Choroid plexus epithelial cell (primary cell): Measurements from ENCODE around the gene MRC2.

Experiments used
- DNase-seq: peaks from one replicate; pipeline ENCODE4 v3.0.0-alpha.2; 2010; ENCODE audit warnings: low read depth
- H3K4me3 ChIP-seq: 2 replicates; pipeline ENCODE4 v1.5.1; 2011; ENCODE audit warnings: low read depth, mild to moderate bottlenecking, control low read depth, low read length, moderate library complexity
- CTCF ChIP-seq: conservative IDR thresholded peaks from 2 replicates; pipeline ENCODE4 v1.5.1; 2011; ENCODE audit warnings: low read depth, mild to moderate bottlenecking, control low read depth, inconsistent platforms, low read length, moderate library complexity

Gene MRC2

DNA sequence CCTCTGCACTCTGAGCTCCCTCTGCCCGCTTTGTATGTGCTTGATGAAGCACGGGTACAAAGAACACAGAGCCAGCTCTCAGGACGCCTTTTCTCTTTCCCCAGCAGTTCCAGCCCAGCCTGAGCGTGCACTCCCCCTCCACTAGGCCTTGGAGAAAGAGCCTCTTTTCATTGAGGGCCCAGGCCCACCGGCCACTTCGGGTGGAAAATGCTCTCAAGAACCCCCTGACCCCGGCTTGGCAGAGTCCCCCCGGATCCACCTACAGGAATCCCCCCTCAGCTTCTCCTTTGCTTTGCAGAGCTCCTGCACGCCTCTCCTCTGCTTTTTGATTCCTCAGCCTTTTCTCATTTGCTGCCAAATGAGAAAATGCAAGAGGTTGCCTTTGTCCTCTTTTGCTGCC, 30.2 kb downstream of the MRC2 start:
- TF ChIP-seq CTCF: no peak
- no peak for DNase-seq
- no peak overlapping the region for H3K4me3 ChIP-seq

- no peak for DNase-seq
- TF ChIP-seq CTCF: no peak
Observed at GRCh38 chr17:62658136-62658920, 30.9 kb downstream of the MRC2 start.

DNA sequence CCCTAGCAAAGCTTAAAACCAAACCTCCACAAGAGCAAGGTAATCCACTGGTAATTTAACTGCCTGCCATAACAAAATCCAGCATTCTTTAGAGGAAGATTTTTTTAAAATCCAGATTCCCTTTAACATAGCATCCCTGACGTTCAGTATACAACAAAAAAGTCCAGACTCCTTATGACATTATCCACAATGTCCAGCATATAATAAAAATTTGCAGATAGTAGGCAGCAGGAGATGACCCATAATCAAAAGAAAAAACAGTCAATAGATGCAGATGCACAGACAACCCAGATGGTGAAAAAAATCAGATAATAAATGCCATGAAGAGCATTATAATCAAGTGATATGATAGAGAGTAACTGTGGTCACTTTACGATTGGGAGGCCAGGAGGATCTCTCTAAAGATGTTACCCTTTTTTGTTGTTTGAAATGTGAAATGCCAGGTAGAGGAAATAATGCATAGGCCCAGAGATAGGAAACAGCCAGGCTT, 33.2 kb downstream of the MRC2 start:
- no peak for DNase-seq
- H3K4me3 ChIP-seq: no peak overlapping the region
- TF ChIP-seq CTCF: no peak

More at GRCh38 chr17:62658136-62658920, 30.9 kb downstream of the MRC2 start:
- no peak overlapping the region for H3K4me3 ChIP-seq

GRCh38 chr17:62661337-62661736, 33.9 kb downstream of the MRC2 start:
- DNase-seq: no peak
- no peak overlapping the region for H3K4me3 ChIP-seq
- TF ChIP-seq CTCF: no peak

- no peak overlapping the region for H3K4me3 ChIP-seq
- TF ChIP-seq CTCF: no peak
- DNase-seq: peak; percentile 65
Observed at GRCh38 chr17:62662855-62663254, 35.4 kb downstream of the MRC2 start.

DNA sequence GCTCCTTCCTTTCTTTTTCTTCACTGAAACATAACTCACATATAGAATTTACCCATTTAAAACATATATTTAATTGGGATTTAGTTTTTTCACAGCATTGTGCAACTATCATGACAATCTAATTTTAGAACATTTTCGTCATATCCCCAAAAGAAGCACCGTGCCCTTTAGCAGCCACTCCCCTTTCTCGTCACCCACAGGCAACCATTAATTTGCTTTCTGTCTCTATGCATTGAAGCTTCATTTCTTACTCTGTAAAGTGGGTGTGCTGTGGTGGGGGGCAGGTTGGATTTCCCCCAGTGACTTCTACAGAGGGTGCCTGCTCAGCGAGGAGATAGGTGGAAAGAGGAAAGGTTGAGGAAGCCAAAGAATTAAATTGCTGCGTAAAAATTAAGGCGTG, 35.8 kb downstream of the MRC2 start:
- H3K4me3 ChIP-seq: no peak overlapping the region
- no peak for TF ChIP-seq CTCF
- DNase-seq: peak; percentile 34
